H9 (cell line): ENCODE measurements around the gene PRPF19. TPM values are rescaled to one million over a fixed set of nuclear protein-coding genes. Genes with fewer than 3 reads are reported as not detected.

Source experiments
- DNase-seq: peaks from one replicate; pipeline ENCODE4 v3.0.0-alpha.2; 2017
- H2AFZ ChIP-seq: one replicate; pipeline ENCODE4 v1.6.1; 2013; ENCODE audit warnings: mild to moderate bottlenecking, low read length, control low read depth, moderate library complexity
- H2AK5ac ChIP-seq: 2 replicates; pipeline ENCODE4 v1.6.1; 2013; ENCODE audit warnings: low read length, control low read depth, mixed read lengths; ENCODE audit not compliant: insufficient read length
- H2BK120ac ChIP-seq: one replicate; pipeline ENCODE4 v1.6.1; 2013; ENCODE audit warnings: low read depth, mild to moderate bottlenecking, low read length, control low read depth, inconsistent platforms; ENCODE audit not compliant: poor library complexity, severe bottlenecking
- H2BK12ac ChIP-seq: 2 replicates; pipeline ENCODE4 v1.6.1; 2013; ENCODE audit warnings: low read length, control low read depth, mixed read lengths, low read depth; ENCODE audit not compliant: insufficient read length
- H2BK15ac ChIP-seq: 2 replicates; pipeline ENCODE4 v1.6.1; 2013; ENCODE audit warnings: low read depth, low read length, control low read depth
- H2BK20ac ChIP-seq: one replicate; pipeline ENCODE4 v1.6.1; 2013; ENCODE audit warnings: low read depth, mild to moderate bottlenecking, low read length, control low read depth, inconsistent platforms; ENCODE audit not compliant: poor library complexity, severe bottlenecking
- H2BK5ac ChIP-seq: 2 replicates; pipeline ENCODE4 v1.6.1; 2013; ENCODE audit warnings: low read length, control low read depth, mixed read lengths; ENCODE audit not compliant: insufficient read length
- H3K14ac ChIP-seq: 2 replicates; pipeline ENCODE4 v1.6.1; 2013; ENCODE audit warnings: low read length, control low read depth; ENCODE audit not compliant: insufficient read depth
- H3K18ac ChIP-seq: 2 replicates; pipeline ENCODE4 v1.6.1; 2013; ENCODE audit warnings: low read depth, mild to moderate bottlenecking, mixed read lengths, low read length, control low read depth; ENCODE audit not compliant: insufficient read length
- H3K23ac ChIP-seq: 2 replicates; pipeline ENCODE4 v1.6.1; 2013; ENCODE audit warnings: low read length, control low read depth, mixed read lengths, low read depth; ENCODE audit not compliant: insufficient read length
- H3K23me2 ChIP-seq: 2 replicates; pipeline ENCODE4 v1.6.1; 2013; ENCODE audit warnings: low read depth, mild to moderate bottlenecking, mixed read lengths, low read length, control low read depth; ENCODE audit not compliant: insufficient read length, poor library complexity, severe bottlenecking
- H3K27ac ChIP-seq: 2 replicates; pipeline ENCODE4 v1.5.1; 2013; ENCODE audit warnings: low read length, control low read depth, mixed read lengths, low read depth; ENCODE audit not compliant: insufficient read length
- H3K27me3 ChIP-seq: 2 replicates; pipeline ENCODE4 v1.6.1; 2013; ENCODE audit warnings: low read length, control low read depth, inconsistent platforms; ENCODE audit not compliant: insufficient read depth
- H3K4ac ChIP-seq: 2 replicates; pipeline ENCODE4 v1.6.1; 2013; ENCODE audit warnings: low read depth, mild to moderate bottlenecking, control low read depth, inconsistent platforms, low read length, moderate library complexity
- H3K4me1 ChIP-seq: 2 replicates; pipeline ENCODE4 v1.6.1; 2013; ENCODE audit warnings: low read length, control low read depth, inconsistent platforms; ENCODE audit not compliant: insufficient read depth
- H3K4me2 ChIP-seq: 2 replicates; pipeline ENCODE4 v1.6.1; 2013; ENCODE audit warnings: low read length, control low read depth, mixed read lengths; ENCODE audit not compliant: insufficient read length, insufficient read depth
- H3K56ac ChIP-seq: 2 replicates; pipeline ENCODE4 v1.6.1; 2013; ENCODE audit warnings: low read depth, mild to moderate bottlenecking, mixed read lengths, low read length, control low read depth; ENCODE audit not compliant: insufficient read length
- H3K79me1 ChIP-seq: 2 replicates; pipeline ENCODE4 v1.6.1; 2013; ENCODE audit warnings: low read depth, mild to moderate bottlenecking, moderate library complexity, low read length, control low read depth, inconsistent platforms; ENCODE audit not compliant: insufficient read depth, poor library complexity, severe bottlenecking
- H3K79me2 ChIP-seq: 2 replicates; pipeline ENCODE4 v1.6.1; 2013; ENCODE audit warnings: low read length, control low read depth, inconsistent platforms; ENCODE audit not compliant: insufficient read depth
- H3K9ac ChIP-seq: 2 replicates; pipeline ENCODE4 v1.6.1; 2013; ENCODE audit warnings: low read length, control low read depth, mixed read lengths; ENCODE audit not compliant: insufficient read length; ENCODE audit errors: extremely low read depth
- H3K9me3 ChIP-seq: one replicate; pipeline ENCODE4 v1.6.1; 2013; ENCODE audit warnings: low read depth, low read length, inconsistent platforms; ENCODE audit not compliant: control insufficient read depth
- H3T11ph ChIP-seq: one replicate; pipeline ENCODE4 v1.6.1; 2013; ENCODE audit warnings: mild to moderate bottlenecking, low read length, control low read depth, inconsistent platforms
- H4K20me1 ChIP-seq: one replicate; pipeline ENCODE4 v1.6.1; 2013; ENCODE audit not compliant: control insufficient read depth, insufficient read length, insufficient read depth
- H4K5ac ChIP-seq: 2 replicates; pipeline ENCODE4 v1.6.1; 2013; ENCODE audit warnings: low read depth, mild to moderate bottlenecking, mixed read lengths, low read length, control low read depth; ENCODE audit not compliant: insufficient read length
- H4K8ac ChIP-seq: replicated peaks from 2 replicates; pipeline ENCODE4 v1.6.1; 2013; ENCODE audit warnings: low read length, control low read depth, mixed read lengths, low read depth; ENCODE audit not compliant: insufficient read length
- H4K91ac ChIP-seq: 2 replicates; pipeline ENCODE4 v1.6.1; 2013; ENCODE audit warnings: low read depth, mild to moderate bottlenecking, moderate library complexity, mixed read lengths, low read length, control low read depth; ENCODE audit not compliant: insufficient read length
- H3K27ac Mint-ChIP-seq, 3 experiments: 2 replicates in 2 of 3; 3 replicates in 1 of 3; pipeline ENCODE4 v1.8.0; 2020 to 2021; ENCODE audit warnings: mixed read lengths in 3 of 3, mild to moderate bottlenecking in 1 of 3, moderate library complexity in 1 of 3
- H3K27me3 Mint-ChIP-seq: 2 replicates; pipeline ENCODE4 v1.8.0; 2021; ENCODE audit warnings: low read depth, mild to moderate bottlenecking, moderate library complexity, mixed read lengths
- H3K36me3 Mint-ChIP-seq, 3 experiments: 2 replicates in 2 of 3; 3 replicates in 1 of 3; pipeline ENCODE4 v1.8.0; 2020 to 2021; ENCODE audit warnings: low read depth in 3 of 3, mixed read lengths in 3 of 3; ENCODE audit not compliant: insufficient read depth in 1 of 3
- H3K4me1 Mint-ChIP-seq, 2 experiments: 2 replicates each; pipeline ENCODE4 v1.8.0; 2020; ENCODE audit warnings: mixed read lengths in 2 of 2
- H3K4me3 Mint-ChIP-seq, 2 experiments: 2 replicates in 1 of 2; 3 replicates in 1 of 2; pipeline ENCODE4 v1.8.0; 2020 to 2021; ENCODE audit warnings: mild to moderate bottlenecking in 2 of 2, mixed read lengths in 2 of 2, moderate library complexity in 1 of 2
- H3K9me3 Mint-ChIP-seq, 2 experiments: 2 replicates in 1 of 2; 3 replicates in 1 of 2; pipeline ENCODE4 v1.8.0; 2020; ENCODE audit warnings: mild to moderate bottlenecking in 2 of 2, mixed read lengths in 2 of 2, moderate library complexity in 1 of 2
- WGBS: extraction: QIAGEN DNeasy Blood & Tissue Kit; methylation state at CpG from one replicate; pipeline ENCODE4 v1.1.7; 2013; ENCODE audit warnings: missing lambda C conversion rate, low lambda C conversion rate, mixed read lengths; ENCODE audit not compliant: insufficient read length; ENCODE audit errors: extremely low coverage; 5-methylcytosine and 5-hydroxymethylcytosine counted together
- total RNA-seq: library from RNA; stranded (reverse); gene quantifications from 2 replicates; pipeline ENCODE4 v1.2.1, GENCODE V29; 2021
- TF ChIP-seq, protein P1 (sequence below): fragments of 200-600 bp; sonication (generic); conservative IDR thresholded peaks from 3 replicates; pipeline ENCODE4 v1.8.0; 2021; ENCODE audit warnings: antibody characterized with exemption, mild to moderate bottlenecking

PRPF19 gene
- total RNA-seq, 1 experiment from 2014 or later: 130 TPM

DNA sequence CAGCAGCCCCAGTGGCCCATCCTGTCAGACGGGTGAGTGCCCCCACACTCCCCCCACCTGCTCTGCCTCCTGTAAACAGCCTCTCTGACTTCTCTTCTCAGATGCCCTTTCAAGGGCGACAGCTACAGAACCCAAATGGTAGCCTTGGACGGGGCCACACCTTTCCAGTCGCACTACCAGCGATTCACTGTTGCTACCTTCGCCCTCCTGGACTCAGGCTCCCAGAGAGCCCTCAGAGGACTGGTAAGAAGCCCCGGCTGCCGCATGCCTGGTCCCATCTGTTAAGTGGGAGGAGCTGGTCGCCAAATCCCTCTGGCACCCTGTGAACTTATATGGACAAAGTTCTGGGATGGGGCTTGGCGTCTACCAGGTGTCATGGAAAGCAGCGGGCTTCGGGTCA is 32.9 kb downstream of the PRPF19 start:
- no peaks in the 10 kb centered on the region for H3K79me1 ChIP-seq
- no CpG with 5 or more reads among the region's 12 CpGs for WGBS
- H3K27ac ChIP-seq: no peak overlapping the region
- no peak overlapping the region for H3K4ac ChIP-seq
- no peaks in the 10 kb centered on the region for H3K27me3 ChIP-seq
- H2AFZ ChIP-seq: no peak overlapping the region
- no peaks in the 10 kb centered on the region for H3K79me2 ChIP-seq
- H3K9me3 ChIP-seq: no peaks in the 10 kb centered on the region
- no peak overlapping the region for H4K91ac ChIP-seq
- H2AK5ac ChIP-seq: no peak overlapping the region
- no peak overlapping the region for H2BK5ac ChIP-seq
- H3K18ac ChIP-seq: no peak overlapping the region
- no peaks in the 10 kb centered on the region for H3K9me3 Mint-ChIP-seq
- H3K4me3 Mint-ChIP-seq: no peak overlapping the region
- H3T11ph ChIP-seq: no peak overlapping the region
- H2BK15ac ChIP-seq: no peak overlapping the region
- TF ChIP-seq, protein P1, sequence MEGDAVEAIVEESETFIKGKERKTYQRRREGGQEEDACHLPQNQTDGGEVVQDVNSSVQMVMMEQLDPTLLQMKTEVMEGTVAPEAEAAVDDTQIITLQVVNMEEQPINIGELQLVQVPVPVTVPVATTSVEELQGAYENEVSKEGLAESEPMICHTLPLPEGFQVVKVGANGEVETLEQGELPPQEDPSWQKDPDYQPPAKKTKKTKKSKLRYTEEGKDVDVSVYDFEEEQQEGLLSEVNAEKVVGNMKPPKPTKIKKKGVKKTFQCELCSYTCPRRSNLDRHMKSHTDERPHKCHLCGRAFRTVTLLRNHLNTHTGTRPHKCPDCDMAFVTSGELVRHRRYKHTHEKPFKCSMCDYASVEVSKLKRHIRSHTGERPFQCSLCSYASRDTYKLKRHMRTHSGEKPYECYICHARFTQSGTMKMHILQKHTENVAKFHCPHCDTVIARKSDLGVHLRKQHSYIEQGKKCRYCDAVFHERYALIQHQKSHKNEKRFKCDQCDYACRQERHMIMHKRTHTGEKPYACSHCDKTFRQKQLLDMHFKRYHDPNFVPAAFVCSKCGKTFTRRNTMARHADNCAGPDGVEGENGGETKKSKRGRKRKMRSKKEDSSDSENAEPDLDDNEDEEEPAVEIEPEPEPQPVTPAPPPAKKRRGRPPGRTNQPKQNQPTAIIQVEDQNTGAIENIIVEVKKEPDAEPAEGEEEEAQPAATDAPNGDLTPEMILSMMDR: no peak
- H3K9ac ChIP-seq: no peak overlapping the region
- H4K8ac ChIP-seq: no peak overlapping the region
- no peak overlapping the region for H3K23ac ChIP-seq
- no peak overlapping the region for H2BK120ac ChIP-seq
- no peaks in the 10 kb centered on the region; the same call in 1 of the 2 replicates for H3K27me3 Mint-ChIP-seq
- no peak overlapping the region for H3K56ac ChIP-seq
- no peaks in the 10 kb centered on the region for H3K36me3 Mint-ChIP-seq
- peaks cover 2% of the 10 kb centered on the region; the same call in 1 of the 2 replicates for H3K4me1 ChIP-seq
- no peak overlapping the region for H2BK12ac ChIP-seq
- H3K4me1 Mint-ChIP-seq: peaks cover 8 to 9% of the 10 kb centered on the region in 2 experiments
- no peak overlapping the region for H4K5ac ChIP-seq
- DNase-seq: no peak
- H3K14ac ChIP-seq: no peak overlapping the region; the same call in 1 of the 2 replicates
- no peak overlapping the region for H3K4me2 ChIP-seq
- H3K27ac Mint-ChIP-seq: no peak overlapping the region; a peak in 1 of 7 replicates
- no peaks in the 10 kb centered on the region for H3K23me2 ChIP-seq
- H2BK20ac ChIP-seq: no peak overlapping the region
- no peaks in the 10 kb centered on the region for H4K20me1 ChIP-seq
